GM19438 (cell line): ENCODE measurements around the gene SARDH.
"Not testable (repeated sequence)": the region's sequence is repeated elsewhere in the genome, so short reads cannot be mapped to it uniquely, and the experiment has no call there.

Experiments used
- ATAC-seq: cut with Tn5 transposase; IDR thresholded peaks from one replicate; pipeline ENCODE4 v1.9.1; 2021; ENCODE audit warnings: low read depth; ENCODE audit not compliant: unreplicated experiment

Gene SARDH

DNA sequence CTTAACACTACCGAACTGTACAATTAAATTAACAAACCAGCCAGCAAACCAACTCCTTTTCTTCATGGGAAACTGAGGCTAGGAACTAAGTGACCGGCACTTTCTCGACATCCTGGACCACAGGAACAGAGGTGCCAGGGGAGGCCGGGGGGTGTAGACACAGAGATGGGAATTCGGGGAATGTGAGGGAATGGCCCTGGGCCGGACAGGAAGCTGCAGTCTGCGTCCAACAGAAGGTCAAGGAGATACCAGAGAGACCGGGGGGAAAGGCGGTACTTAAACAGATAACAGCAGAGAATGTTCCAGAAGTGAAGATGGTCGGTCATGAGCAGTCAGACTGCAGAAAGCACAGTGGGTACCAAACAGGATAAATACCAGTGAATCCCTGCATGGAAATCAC lies 61.7 kb downstream of the SARDH start:
- ATAC-seq: no peak

DNA sequence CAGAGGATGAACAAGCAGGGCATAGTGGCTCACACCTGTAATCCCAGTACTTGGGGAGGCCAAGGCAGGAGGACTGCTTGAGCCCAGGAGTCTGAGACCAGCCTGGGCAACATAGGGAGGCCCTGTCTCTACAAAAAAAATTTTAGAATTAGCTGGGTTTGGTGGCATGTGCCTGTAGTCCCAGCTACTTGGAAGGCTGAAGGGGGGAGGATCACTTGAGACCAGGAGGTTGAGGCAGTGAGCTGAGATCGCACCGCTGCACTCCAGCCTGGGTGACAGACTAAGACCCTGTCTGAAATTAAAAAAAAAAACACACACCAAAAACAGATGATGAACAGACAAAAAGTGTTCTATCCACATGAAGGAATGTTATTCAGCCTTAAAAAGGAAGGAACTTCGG lies 62.4 kb downstream of the SARDH start:
- not testable (repeated sequence) for ATAC-seq

DNA sequence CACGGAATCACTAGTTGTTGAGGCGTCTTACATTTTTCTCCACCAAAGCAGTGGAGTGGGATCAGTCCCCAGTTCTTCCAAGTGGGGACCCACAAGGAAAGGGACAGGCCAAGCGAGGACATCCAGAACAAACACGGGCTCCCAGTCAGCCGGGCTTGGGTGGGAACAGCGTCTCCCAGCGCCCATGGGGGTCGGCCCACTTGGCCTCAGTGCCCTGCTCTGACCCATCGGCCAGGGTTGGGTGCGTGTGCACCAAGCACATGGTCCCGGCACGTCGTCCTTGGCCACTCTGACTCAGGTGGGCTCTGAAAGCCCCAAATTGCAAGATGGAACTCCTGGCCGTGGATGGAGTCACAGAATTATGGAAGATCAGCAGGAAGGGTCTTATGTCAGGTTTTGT lies 64.1 kb downstream of the SARDH start:
- ATAC-seq: no peak

DNA sequence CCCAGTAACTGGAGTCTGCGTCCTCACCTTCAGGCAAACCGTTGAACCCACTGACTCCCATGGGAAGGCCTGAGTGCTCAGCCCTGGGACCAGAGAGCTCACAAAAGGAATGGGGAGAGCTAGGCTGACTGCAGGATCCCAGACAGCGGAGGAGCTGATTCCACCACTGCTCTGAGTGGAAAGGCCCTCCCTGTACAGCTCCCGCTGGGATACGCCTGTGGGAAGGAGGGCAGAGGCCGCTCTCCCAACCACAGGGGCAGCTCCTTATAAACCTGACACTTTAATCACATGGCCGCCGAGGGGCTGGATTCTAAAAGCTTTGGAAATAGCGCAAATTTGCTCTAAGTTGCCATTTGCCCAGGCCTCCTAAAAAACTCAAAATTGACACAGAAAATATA lies 64.9 kb downstream of the SARDH start:
- ATAC-seq: no peak

DNA sequence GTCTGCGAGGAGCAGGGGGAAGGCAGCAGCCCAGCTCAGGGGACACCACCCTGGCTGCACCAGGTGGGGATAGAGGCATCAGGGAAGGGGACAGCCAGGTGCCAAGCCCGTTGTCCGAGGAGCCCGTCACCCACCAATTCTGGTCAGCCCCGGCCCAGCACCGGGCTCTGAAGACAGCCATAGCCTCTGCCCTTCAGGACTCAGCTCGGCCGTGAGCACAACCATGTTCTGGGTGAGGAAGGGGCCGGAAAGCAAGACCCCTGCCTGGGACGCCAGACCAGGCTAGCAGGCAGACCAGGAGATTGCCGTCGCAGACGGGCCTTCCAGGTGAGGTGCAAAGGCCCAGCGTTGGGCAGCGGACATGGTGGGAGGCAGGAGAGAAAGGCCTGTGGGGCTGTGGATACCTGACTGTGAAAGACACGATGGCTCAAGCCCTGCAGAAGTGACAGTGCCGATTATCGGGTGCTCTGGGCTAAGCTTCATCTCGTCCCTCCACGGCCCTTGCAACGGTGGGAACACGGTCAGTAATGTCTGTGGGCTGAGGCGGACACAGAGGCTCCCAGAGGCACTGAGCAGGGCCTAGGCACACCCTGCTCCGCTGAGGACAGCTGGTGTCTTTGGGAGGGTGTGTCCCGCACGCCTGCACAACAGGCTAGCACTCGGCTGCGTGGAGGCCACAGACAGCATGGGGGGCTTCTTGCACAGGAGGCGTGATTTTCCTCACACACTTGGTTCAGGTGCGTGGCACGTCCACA lies 65.5 kb downstream of the SARDH start:
- ATAC-seq: no peak

DNA sequence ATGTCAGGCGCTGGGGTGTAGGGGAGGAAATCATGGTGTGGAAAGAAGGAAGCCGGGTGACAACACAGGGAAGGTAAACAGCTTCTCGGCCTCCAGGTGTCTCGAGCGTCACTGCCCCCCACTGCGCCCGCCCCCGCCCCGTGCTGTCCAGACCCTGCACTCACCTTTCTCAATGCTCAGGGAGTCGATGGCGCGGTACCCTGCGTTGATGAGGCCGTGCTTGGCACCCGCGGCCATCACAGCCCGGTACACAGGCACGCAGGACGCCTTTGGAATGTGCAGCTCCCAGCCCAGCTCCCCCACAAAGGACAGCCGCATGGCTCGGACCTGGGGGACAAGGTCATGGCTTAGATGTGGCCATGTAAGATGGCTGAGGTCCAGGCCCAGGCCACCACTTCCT lies 66.8 kb downstream of the SARDH start:
- ATAC-seq: no peak

DNA sequence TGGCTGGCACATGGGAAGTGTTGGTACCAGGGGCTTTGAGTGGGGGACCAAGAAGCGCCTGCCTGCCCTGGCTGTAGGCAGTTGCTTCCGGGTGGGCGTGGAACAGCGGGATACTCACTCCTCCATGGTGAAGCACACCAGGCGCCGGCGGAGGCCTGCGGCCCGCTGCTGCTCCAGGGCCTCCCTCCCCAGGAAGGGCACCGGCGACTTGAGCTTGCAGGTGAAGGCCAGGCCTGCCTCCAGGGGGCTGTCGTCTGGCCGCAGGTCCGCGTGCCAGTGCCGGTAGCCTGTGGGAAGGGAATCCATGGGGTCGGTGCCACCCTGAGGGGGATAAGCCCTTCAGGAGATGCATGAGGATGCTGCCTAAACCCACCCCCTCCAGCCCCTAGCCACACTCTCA lies 67.7 kb downstream of the SARDH start:
- no peak for ATAC-seq

DNA sequence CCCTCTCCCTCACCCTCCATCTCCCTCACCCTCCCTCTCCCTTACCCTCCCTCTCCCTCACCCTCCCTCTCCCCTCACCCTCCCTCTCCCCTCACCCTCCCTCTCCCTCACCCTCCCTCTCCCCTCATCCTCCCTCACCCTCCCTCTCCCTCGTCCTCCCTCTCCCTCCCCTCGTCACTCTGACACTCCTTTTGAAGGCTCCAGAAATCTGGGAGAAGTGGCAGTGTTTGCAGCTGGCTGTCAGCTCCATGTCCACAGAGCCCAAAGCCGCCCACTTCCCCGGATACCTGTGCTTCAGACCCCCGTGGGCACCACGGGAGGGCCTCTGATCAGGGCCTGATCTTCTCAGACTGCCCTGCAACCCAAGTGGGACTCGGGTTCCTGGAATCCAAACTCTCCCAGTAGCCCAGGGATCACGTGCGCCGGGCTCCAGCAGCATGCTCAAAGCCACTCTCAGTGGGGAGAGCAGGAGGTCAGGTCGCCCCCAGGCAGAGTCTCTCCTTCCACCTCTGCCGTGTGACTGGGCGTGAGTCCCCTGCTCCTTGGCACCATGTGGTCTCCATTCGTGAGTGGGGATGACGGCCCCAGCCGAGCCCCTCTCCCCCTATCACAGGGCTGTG lies 68.9 kb downstream of the SARDH start:
- no peak for ATAC-seq

DNA sequence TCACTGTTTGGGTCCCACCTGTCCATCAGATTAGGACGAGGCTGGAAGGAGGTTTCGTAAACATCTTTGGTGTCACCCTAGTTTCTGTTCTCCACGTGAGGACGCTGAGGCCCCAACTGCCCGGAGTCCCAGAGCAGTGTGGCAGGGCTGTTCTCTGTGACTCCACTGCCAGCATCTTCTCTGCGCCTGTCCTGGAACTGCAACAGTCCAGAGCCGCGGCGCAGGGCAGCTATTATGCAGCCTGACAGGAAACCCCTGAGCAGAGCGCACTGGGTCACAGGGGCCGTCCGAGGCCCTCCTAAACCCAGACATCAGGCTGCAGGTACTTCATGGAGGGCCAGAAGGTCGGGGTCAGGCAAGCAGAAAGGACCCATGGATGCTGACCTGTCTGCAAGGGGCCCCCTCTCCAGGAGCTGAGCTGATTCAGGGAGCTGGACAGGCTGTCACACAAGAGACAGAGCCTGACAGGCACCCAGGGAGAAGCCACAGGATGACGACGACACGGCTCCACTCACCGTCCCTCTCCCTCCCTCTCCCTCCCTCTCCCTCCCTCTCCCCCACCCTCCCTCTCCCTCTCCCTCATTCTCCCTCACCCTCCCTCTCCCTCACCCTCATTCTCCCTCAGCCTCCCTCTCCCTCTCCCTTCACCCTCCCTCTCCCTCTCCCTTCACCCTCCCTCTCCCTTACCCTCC lies 70.2 kb downstream of the SARDH start:
- ATAC-seq: no peak

DNA sequence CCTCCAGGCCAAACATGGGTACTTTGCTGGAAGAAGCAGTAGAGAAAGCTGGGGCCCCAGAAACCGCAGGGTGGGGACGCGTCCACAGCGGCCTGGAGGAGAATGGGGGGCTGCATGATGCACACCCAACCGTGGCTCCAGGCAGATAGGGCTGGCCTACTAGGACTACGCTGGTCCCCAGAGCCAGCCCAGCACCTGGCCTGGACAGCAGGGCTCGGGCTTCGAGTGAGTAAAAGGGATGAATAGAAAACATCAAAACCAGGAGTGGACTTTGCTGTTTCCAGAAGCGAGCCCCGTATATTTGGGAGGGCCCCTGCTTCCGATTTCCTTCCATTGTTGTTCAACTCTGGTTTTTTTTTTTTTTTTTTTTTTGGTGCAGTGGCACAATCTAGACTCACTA lies 71.3 kb downstream of the SARDH start:
- ATAC-seq: no peak

DNA sequence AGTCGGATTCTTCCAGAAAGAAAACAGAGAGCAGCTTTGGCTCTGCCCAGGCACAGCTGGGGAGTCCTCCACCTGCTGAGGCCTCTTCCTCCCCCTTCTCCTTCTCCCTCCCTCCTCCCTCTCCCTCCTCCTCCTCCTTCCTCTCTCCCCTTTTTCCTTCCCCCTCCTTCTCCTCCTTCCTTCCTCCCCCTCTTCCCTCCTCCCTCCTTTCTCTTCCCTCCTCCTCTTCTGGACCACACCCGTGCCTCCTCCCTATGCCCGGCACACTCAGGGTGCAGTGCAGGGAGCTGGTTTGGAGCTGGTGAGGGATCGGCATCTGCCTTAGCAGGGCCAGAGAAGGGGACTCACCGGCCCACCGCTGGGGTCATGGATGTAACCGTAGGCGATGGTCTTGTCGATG lies 71.8 kb downstream of the SARDH start:
- ATAC-seq: no peak

DNA sequence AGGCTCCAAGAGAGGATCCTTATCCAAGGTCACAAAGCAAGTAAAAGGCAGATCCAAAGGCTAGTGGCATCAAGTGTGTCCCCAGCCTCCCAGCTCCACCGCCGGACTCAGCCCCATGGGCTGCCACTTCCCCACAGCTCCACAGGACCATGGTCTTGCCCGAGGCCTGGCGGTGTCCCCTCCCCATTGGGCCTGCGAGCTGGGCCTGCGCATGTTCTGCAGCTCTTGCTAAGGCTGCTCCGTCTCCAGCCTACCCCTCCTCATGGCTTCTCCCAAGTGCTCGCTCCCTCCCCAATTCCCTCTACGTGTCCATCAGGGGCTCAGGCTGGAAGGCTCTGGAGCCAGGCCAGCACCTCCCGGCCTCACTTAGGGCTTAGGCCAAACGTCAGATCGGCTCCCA lies 72.6 kb downstream of the SARDH start:
- no peak for ATAC-seq

DNA sequence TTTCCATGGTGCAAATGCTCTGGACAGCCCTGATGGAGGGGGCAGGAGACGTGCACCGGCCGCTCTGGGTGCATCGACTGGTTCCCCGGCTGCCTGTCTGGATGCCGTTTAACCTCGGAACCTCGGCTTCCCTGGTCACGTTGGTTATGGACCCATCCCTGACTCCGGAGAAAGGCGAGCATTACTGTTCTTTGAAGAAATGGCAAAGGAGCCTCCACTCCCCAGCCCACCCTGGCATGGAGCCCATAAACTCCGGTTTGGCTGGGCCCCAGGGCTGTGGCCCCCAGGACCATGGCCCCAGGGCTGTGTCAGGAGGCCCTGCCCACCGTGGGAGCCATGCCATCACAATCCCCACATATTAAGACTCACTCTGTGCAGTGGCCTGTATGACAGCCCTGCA lies 73.1 kb downstream of the SARDH start:
- no peak for ATAC-seq

DNA sequence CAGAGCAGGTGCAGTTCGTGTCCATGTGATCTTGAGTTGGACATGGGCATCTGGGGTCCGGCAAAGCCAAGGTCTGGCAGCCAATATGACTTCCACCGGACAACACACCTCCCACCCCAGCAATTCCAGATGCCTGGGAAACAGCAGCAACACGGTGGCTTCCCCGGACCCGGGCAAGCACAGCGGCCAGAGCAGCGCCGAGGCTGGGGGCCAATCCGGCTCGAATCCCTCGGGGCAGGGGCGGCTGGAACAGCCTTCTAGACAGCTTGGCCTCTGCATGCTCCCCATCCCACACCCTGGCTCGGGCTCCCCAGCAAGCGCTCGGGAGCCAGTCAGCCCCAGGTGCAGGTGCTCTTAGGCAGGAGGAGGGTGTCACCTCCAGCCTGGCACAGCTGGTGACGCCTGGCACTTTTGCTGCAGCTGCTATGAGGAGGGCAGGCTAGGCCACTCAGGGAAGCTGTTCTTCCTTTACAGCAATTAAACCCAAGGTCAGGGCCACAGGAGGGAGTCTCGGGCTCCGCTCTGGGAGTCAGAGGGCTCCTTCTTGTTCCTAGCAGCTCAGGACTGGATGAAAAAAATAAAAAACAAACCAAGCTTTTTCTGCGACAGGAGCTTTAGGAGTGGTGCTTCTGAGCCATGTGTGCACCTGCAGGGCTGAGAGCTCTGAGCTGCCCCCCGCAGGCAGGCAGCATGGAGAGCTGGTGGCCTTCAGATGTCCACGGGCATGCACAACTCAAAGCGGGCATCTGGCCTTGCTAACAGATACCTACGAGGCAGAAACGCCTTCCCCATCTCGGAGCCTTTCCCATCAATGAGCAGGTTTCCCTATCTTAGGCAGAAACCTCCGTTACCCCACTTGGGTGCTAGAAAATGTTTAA lies 73.7 kb downstream of the SARDH start:
- ATAC-seq: no peak

DNA sequence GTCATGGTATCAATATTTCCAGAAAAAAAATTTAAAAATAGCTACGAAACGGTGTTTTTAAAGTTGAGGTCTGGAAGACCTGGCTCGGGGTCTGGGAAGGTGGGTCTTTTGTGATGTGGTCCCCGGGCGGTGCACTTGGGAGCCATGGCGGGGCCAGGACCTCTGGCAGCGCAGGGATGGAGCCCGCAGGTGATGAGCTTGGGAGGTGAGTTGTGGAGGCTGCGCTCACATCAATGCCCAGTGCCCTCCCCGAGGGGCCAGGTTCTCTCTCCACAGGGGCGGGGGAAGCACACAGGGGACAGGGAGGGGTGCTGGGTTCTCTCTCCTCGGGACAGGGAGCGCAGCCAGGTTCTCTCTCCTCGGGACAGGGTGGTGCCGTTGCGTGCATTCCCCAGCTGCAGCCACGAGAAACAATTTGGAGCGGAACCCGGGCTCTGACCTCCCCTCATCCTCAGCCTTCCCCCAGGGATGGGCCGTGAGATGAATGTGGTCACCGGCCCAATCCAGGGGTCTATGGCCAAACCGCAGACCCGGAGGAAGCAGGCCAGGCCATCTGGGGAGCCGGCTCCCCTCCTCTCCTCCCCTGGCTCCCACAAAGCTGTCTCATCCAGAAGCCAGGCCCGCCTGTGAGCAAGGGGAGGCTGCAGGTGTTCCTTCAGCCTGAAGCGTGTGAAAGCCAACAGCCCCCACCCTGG lies 76.2 kb downstream of the SARDH start:
- no peak for ATAC-seq

DNA sequence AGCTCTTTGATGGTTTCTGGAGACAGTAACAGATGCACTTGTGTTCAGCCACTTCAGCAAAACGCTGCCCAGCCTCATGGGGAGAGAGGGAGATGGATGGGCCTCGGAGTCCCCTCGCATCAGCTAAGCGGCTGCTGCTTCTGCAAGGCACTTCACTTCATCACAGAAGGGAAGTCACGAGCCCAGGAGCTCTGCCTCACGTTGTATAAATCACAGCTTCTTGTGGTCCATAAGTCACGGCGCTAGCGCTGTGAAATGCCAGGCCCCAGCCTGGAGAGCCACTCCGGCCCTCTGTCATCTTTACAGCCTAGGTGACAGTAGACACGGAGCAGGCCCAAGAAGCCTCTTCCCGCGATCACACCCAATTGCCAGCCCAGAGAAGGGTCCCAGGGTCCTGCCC lies 78.6 kb downstream of the SARDH start:
- ATAC-seq: no peak

DNA sequence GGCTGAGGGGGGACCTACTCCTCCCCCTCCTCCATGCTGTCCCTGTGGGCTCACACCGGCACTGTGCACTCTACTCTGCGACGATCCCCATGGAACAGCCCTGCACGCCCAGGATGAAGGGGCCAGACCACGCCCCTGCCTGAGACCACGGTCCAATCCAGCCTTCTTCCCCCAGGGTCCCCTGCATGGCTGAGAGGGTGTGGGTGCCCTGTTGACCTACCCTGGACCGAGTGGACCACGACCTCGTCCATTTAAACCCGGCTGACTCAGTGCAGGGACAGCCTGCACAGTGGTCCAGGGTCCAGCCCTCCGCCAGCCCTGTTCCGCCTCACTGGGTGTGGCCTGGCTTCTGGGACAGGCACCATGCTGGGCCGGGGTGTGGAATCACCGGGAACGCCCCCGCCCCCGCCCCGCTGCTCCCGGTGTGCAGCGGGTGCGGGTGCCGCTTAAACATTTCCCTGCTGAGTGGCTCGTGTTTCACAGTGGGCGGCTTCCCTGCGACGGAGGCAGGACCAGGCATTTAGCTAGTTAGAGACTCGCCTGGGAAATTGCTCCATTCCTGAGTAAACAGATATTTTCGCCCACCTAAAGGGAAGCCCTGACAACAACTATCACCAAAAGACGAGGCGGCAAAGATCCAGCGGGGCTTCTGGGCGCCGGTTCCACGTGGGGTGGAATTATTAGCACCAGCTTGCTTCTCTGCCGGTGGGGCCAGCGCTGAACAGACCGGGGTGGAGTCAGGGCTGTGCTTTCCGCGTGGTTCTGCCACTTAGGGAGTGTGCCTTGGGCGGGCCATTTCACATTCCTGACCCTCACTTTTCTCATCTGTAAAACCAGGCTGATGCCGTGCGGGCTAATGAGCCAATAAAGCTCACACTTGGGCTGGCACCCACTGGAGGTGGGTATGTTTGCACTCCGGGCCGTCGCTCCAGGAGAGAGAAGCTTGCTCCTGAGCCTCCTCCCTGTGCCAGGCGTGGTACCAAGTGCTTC lies 79.4 kb downstream of the SARDH start:
- ATAC-seq: no peak

DNA sequence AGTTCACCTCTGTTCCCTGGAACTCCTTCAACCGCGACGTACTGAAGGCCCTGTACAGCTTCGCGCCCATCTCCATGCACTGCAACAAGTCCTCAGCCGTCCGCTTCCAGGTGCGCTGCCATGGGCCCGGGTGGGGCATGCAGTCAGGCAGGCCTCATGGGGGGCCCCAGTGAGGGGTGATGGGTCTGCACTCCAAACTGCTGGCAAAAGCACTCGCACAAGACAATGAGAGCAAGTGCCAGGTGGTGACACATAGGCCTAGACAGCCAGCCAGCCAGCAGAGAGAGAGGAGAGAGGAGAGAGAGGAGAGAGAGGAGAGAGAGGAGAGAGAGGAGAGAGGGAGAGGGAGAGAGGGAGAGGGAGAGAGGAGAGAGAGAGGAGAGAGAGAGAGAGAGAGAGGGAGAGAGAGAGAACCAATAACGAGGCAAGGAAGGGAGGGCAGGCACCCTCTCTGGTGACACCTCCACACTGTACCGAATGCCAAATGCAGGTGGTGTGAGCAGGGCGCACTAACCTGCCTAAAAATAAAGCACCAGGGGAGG lies 81.0 kb downstream of the SARDH start:
- ATAC-seq: no peak
